Hematopoietic multipotent progenitor cell treated with erythropoietin and hydrocortisone succinate and interleukin-3 and kit ligand, for 15 days (in vitro differentiated cells): ENCODE results near the gene ANKFY1.
A peak's percentile ranks its signal among the peaks of the same experiment; 100 is the strongest.

Source experiments
- DNase-seq: peaks from one replicate; pipeline ENCODE4 v3.0.0-alpha.2; 2015; ENCODE audit warnings: low spot score

ANKFY1 gene

GRCh38 chr17:4263282-4264215 is at the start of gene ANKFY1:
Gene ANKFY1, minus strand, starts transcription at chr17:4263979. Its CDS starts 38 bp downstream, at chr17:4263941.
- DNase-seq = peak; percentile 96

- no peak for DNase-seq
These were observed 46.7 kb upstream of the ANKFY1 start for GRCh38 chr17:4310354-4311060.

- DNase-seq = no peak
These were observed 46.1 kb upstream of the ANKFY1 start for GRCh38 chr17:4309897-4310296.

GRCh38 chr17:4307179-4307930 is 43.6 kb upstream of the ANKFY1 start:
- no peak for DNase-seq

GRCh38 chr17:4305224-4305623 is 41.4 kb upstream of the ANKFY1 start:
- DNase-seq = no peak

GRCh38 chr17:4304417-4305027 is 40.7 kb upstream of the ANKFY1 start:
- peak; percentile 80 for DNase-seq

- DNase-seq = no peak
These were observed 37.3 kb upstream of the ANKFY1 start for GRCh38 chr17:4301066-4301465.

GRCh38 chr17:4297351-4297750 is 33.6 kb upstream of the ANKFY1 start:
- no peak for DNase-seq

GRCh38 chr17:4295686-4296085 is 31.9 kb upstream of the ANKFY1 start:
- no peak for DNase-seq

- DNase-seq = no peak
These were observed 29.8 kb upstream of the ANKFY1 start for GRCh38 chr17:4293572-4293971.

GRCh38 chr17:4287710-4288109 is 23.9 kb upstream of the ANKFY1 start:
- no peak for DNase-seq

- no peak for DNase-seq
These were observed 12.7 kb upstream of the ANKFY1 start for GRCh38 chr17:4276514-4276913.

- DNase-seq = no peak
These were observed 9.2 kb upstream of the ANKFY1 start for GRCh38 chr17:4272972-4273368.

GRCh38 chr17:4272213-4272971 is 8.6 kb upstream of the ANKFY1 start:
- DNase-seq = peak; percentile 19

GRCh38 chr17:4270736-4271135 is 7.0 kb upstream of the ANKFY1 start:
- no peak for DNase-seq

- DNase-seq = no peak
These were observed 6.1 kb upstream of the ANKFY1 start for GRCh38 chr17:4269915-4270314.

- no peak for DNase-seq
These were observed 3.6 kb upstream of the ANKFY1 start for GRCh38 chr17:4267402-4267801.

GRCh38 chr17:4266550-4266949 is 2.8 kb upstream of the ANKFY1 start:
- DNase-seq = no peak

GRCh38 chr17:4262703-4263102 is 1.1 kb downstream of the ANKFY1 start:
- no peak for DNase-seq

GRCh38 chr17:4261452-4261851 is 2.3 kb downstream of the ANKFY1 start:
- DNase-seq = no peak

GRCh38 chr17:4258867-4259266 is 4.9 kb downstream of the ANKFY1 start:
- DNase-seq = no peak
